ENCODE results near the gene HUWE1. TPM values are rescaled to one million over a fixed set of nuclear protein-coding genes. Genes with fewer than 3 reads are reported as not detected.

Gene HUWE1
- total and polyA plus RNA-seq, 8 donors, result 16.2 to 124 (median 87.3) TPM

- peaks cover 0 to 4% (median 0%) of the 10 kb centered on the region in 3 donors for H3K27me3 ChIP-seq
- TF ChIP-seq POLR2A (IDR thresholded peaks at IDR 0.05) (no peak), POLR2AphosphoS5 (IDR thresholded peaks at IDR 0.05) (no peak), EP300 (IDR thresholded peaks at IDR 0.05) (no peak)
- TF ChIP-seq, protein P1, sequence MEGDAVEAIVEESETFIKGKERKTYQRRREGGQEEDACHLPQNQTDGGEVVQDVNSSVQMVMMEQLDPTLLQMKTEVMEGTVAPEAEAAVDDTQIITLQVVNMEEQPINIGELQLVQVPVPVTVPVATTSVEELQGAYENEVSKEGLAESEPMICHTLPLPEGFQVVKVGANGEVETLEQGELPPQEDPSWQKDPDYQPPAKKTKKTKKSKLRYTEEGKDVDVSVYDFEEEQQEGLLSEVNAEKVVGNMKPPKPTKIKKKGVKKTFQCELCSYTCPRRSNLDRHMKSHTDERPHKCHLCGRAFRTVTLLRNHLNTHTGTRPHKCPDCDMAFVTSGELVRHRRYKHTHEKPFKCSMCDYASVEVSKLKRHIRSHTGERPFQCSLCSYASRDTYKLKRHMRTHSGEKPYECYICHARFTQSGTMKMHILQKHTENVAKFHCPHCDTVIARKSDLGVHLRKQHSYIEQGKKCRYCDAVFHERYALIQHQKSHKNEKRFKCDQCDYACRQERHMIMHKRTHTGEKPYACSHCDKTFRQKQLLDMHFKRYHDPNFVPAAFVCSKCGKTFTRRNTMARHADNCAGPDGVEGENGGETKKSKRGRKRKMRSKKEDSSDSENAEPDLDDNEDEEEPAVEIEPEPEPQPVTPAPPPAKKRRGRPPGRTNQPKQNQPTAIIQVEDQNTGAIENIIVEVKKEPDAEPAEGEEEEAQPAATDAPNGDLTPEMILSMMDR (IDR thresholded peaks at IDR 0.05), result no peak
- WGBS, 5 donors, result 35 to 53% (median 43%) methylated on average over 3 of the region's 3 CpGs
- H3K36me3 ChIP-seq, result peaks cover 0 to 22% (median 5%) of the 10 kb centered on the region in 4 donors
- no peak for DNase-seq
- H3K27ac ChIP-seq, result no peak overlapping the region
- H3K4me3 ChIP-seq, result no peak overlapping the region
- peaks cover 0 to 27% (median 16%) of the 10 kb centered on the region in 4 donors for H3K4me1 ChIP-seq
- H3K9me3 ChIP-seq, result peaks cover 0 to 5% (median 0%) of the 10 kb centered on the region in 4 donors
- intact Hi-C loops (cut with DNase I; ENCODE audit: low total_unique reads), result no loop called here
Measured at GRCh38 chrX:53681661-53682060, 4.9 kb downstream of the HUWE1 start.

GRCh38 chrX:53678667-53679066, 7.9 kb downstream of the HUWE1 start:
- intact Hi-C loops (cut with DNase I; ENCODE audit: low total_unique reads), result no loop called here
- Histone ChIP-seq H3K36me3 (peaks cover 0 to 38% (median 5%) of the 10 kb centered on the region in 4 donors), H3K4me1 (peaks cover 0 to 16% (median 11%) of the 10 kb centered on the region in 4 donors), H3K4me3 (no peak overlapping the region), H3K9me3 (no peaks in the 10 kb centered on the region), H3K27ac (no peak overlapping the region), H3K27me3 (no peaks in the 10 kb centered on the region)
- no peak for TF ChIP-seq EP300 (IDR thresholded peaks at IDR 0.05)
- TF ChIP-seq, protein P1 (IDR thresholded peaks at IDR 0.05), result no peak
- TF ChIP-seq POLR2AphosphoS5 (IDR thresholded peaks at IDR 0.05), result no peak
- TF ChIP-seq POLR2A (IDR thresholded peaks at IDR 0.05), result no peak
- DNase-seq, result no peak

- Histone ChIP-seq H3K36me3 (peaks cover 0 to 42% (median 7%) of the 10 kb centered on the region in 4 donors), H3K9me3 (no peaks in the 10 kb centered on the region), H3K4me1 (peaks cover 0 to 10% (median 5%) of the 10 kb centered on the region in 4 donors), H3K27ac (no peak overlapping the region), H3K27me3 (no peaks in the 10 kb centered on the region), H3K4me3 (no peak overlapping the region)
- intact Hi-C loops (cut with DNase I; ENCODE audit: low total_unique reads), result no loop called here
- 67 to 79% (median 75%) methylated on average over 3 of the region's 3 CpGs for WGBS, 5 donors
- no peak for DNase-seq
- TF ChIP-seq POLR2A (IDR thresholded peaks at IDR 0.05), result no peak
- no peak for TF ChIP-seq POLR2AphosphoS5 (IDR thresholded peaks at IDR 0.05)
- TF ChIP-seq, protein P1 (IDR thresholded peaks at IDR 0.05), result no peak
- TF ChIP-seq EP300 (IDR thresholded peaks at IDR 0.05), result no peak
Measured at GRCh38 chrX:53677286-53677685, 9.2 kb downstream of the HUWE1 start.

DNA sequence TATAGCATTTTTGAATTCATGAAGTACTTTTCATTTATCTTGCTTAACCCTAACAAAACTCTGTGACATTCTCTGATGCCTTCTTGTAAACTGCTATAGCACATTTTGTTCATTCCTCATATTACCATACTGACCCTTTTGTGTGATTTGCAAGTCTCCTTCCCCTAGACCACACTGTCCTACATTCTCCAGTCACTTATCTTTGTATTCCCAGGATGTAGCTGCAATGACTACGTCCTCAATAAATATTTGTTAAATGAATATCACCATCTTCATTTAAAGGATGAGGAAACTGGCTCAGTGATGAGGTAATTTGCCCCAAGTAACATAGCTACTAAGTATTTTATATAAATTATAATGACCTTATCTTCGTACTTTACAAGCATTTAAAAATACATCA, 11.9 kb downstream of the HUWE1 start:
- TF ChIP-seq POLR2A (IDR thresholded peaks at IDR 0.05), result no peak
- TF ChIP-seq, protein P1 (IDR thresholded peaks at IDR 0.05), result no peak
- TF ChIP-seq POLR2AphosphoS5 (IDR thresholded peaks at IDR 0.05), result no peak
- no peak for TF ChIP-seq EP300 (IDR thresholded peaks at IDR 0.05)
- Histone ChIP-seq H3K36me3 (peaks cover 0 to 49% (median 15%) of the 10 kb centered on the region in 4 donors), H3K4me1 (no peaks in the 10 kb centered on the region), H3K9me3 (no peaks in the 10 kb centered on the region), H3K4me3 (no peak overlapping the region), H3K27ac (no peak overlapping the region), H3K27me3 (no peaks in the 10 kb centered on the region)
- no peak for DNase-seq
- intact Hi-C loops (cut with DNase I; ENCODE audit: low total_unique reads), result no loop called here
- WGBS, 5 donors, result 51 to 79% (median 58%) methylated on average over 2 of the region's 2 CpGs

All from stomach (tissue), 9 donors.